PC-3 (cell line): ENCODE data around the gene KCNH1. TPM values are rescaled to one million over a fixed set of nuclear protein-coding genes. Genes with fewer than 3 reads are reported as not detected.

ENCODE experiments used
- ATAC-seq: fragments of 200-7000 bp; cut with Tn5 transposase; 2 replicates; pipeline ENCODE4 v1.9.1; 2020; ENCODE audit warnings: mild to moderate bottlenecking, moderate library complexity
- BruUV-seq: library from RNA; stranded (reverse); fragments of 400-500 nt; replicated peaks from 2 replicates; lab custom pipeline; 2021; lab: Mats Ljungman, UMichigan
- CTCF ChIA-PET: fragments of 300-600 bp; sonication (Branson Sonifier 250); formaldehyde crosslinking; loops from one replicate; lab custom pipeline; 2022; ENCODE audit warnings: antibody characterized with exemption; lab: Charles Lee
- POLR2A ChIA-PET: fragments of 300-600 bp; sonication (Branson Sonifier 250); formaldehyde crosslinking; loops from one replicate; lab custom pipeline; 2022; ENCODE audit warnings: antibody characterized with exemption; ENCODE audit not compliant: unreplicated experiment; lab: Charles Lee
- DNase-seq: peaks from one replicate; pipeline ENCODE4 v3.0.0-alpha.2; 2015
- H2AFZ ChIP-seq: fragments of 300-600 bp; sonication (generic); 2 replicates; pipeline ENCODE4 v1.6.0; 2016; ENCODE audit warnings: antibody characterized with exemption, low read length
- H3F3A ChIP-seq: fragments of 300-600 bp; sonication (generic); one replicate; pipeline ENCODE4 v1.6.0; 2017; ENCODE audit warnings: antibody characterized with exemption, low read length, control low read depth, mild to moderate bottlenecking; ENCODE audit not compliant: unreplicated experiment
- H3K27ac ChIP-seq: fragments of 300-600 bp; sonication (generic); 2 replicates; pipeline ENCODE4 v1.5.1; 2016; ENCODE audit warnings: mild to moderate bottlenecking, low read length
- H3K27me3 ChIP-seq: fragments of 300-600 bp; sonication (generic); 2 replicates; pipeline ENCODE4 v1.6.1; 2016; ENCODE audit warnings: low read length, mixed read lengths
- H3K36me3 ChIP-seq: fragments of 300-600 bp; sonication (generic); 2 replicates; pipeline ENCODE4 v1.6.1; 2016; ENCODE audit warnings: low read depth, mixed run types, low read length, mixed read lengths
- H3K4me1 ChIP-seq: fragments of 300-600 bp; sonication (generic); 2 replicates; pipeline ENCODE4 v1.5.1; 2016; ENCODE audit warnings: low read length; ENCODE audit not compliant: insufficient read depth
- H3K4me2 ChIP-seq: fragments of 300-600 bp; sonication (generic); 2 replicates; pipeline ENCODE4 v1.6.0; 2016; ENCODE audit warnings: low read length
- H3K4me3 ChIP-seq: fragments of 300-600 bp; sonication (generic); 2 replicates; pipeline ENCODE4 v1.5.1; 2016; ENCODE audit warnings: mild to moderate bottlenecking, low read length, mixed read lengths
- H3K79me2 ChIP-seq: fragments of 300-600 bp; sonication (generic); 2 replicates; pipeline ENCODE4 v1.6.1; 2017; ENCODE audit warnings: low read length, mixed read lengths
- H3K9ac ChIP-seq: fragments of 300-600 bp; sonication (generic); 2 replicates; pipeline ENCODE4 v1.6.0; 2016; ENCODE audit warnings: mild to moderate bottlenecking, low read length
- H3K9me2 ChIP-seq: fragments of 300-600 bp; sonication (generic); replicated peaks from 2 replicates; pipeline ENCODE4 v1.6.1; 2016; ENCODE audit warnings: mixed run types, low read length, mixed read lengths
- H3K9me3 ChIP-seq: fragments of 300-600 bp; sonication (generic); 2 replicates; pipeline ENCODE4 v1.6.1; 2016; ENCODE audit warnings: low read length, mixed read lengths
- H4K20me1 ChIP-seq: fragments of 300-600 bp; sonication (generic); 2 replicates; pipeline ENCODE4 v1.6.1; 2016; ENCODE audit warnings: low read length, mixed read lengths
- CTCF ChIP-seq: fragments of 300-600 bp; sonication (generic); conservative IDR thresholded peaks from 2 replicates; pipeline ENCODE4 v1.5.1; 2017; ENCODE audit warnings: antibody characterized with exemption, low read depth, mild to moderate bottlenecking, low read length
- EZH2 ChIP-seq: fragments of 300-600 bp; sonication (generic); IDR thresholded peaks from one replicate; pipeline ENCODE4 v1.6.1; 2017; ENCODE audit warnings: antibody characterized with exemption, mild to moderate bottlenecking, low read length; ENCODE audit not compliant: unreplicated experiment
- EZH2phosphoT487 ChIP-seq: fragments of 300-600 bp; sonication (generic); IDR thresholded peaks from 2 replicates; pipeline ENCODE4 v1.6.1; 2018; ENCODE audit warnings: mild to moderate bottlenecking, antibody characterized with exemption, low read length, borderline replicate concordance
- intact Hi-C: fragments of 100-400 bp; cut with micrococcal nuclease; formaldehyde crosslinking; loops from 2 replicates; pipeline ENCODE4 v1.9.0; 2023
- total RNA-seq: library from RNA; depleted of rRNA; stranded (reverse); fragments of >200 nt; gene quantifications from 2 replicates; pipeline ENCODE4 v1.2.3, GENCODE V29; 2014

Gene KCNH1
- total RNA-seq, 1 experiment from 2014 or later, result not detected

- ChIA-PET CTCF (no interaction called here), POLR2A (no interaction called here)
- no peak for ATAC-seq
- Histone ChIP-seq H3K27me3 (peaks cover 24% of the 10 kb centered on the region), H3K9ac (no peak overlapping the region), H3K79me2 (no peaks in the 10 kb centered on the region), H3K4me1 (no peaks in the 10 kb centered on the region), H3K9me2 (no peaks in the 10 kb centered on the region), H3K4me2 (no peak overlapping the region), H3K36me3 (no peaks in the 10 kb centered on the region), H4K20me1 (no peaks in the 10 kb centered on the region), H2AFZ (no peak overlapping the region), H3F3A (no peaks in the 10 kb centered on the region), H3K4me3 (no peak overlapping the region), H3K9me3 (no peaks in the 10 kb centered on the region), H3K27ac (no peak overlapping the region)
- intact Hi-C loops, result no loop called here
- TF ChIP-seq CTCF (no peak), EZH2 (no peak), EZH2phosphoT487 (no peak)
- BruUV-seq, result no TSS peak
- DNase-seq, result no peak
These were observed 212.9 kb downstream of the KCNH1 start for GRCh38 chr1:210920716-210921694.

- no peak overlapping the region for H3K4me2 ChIP-seq
These were observed 213.7 kb downstream of the KCNH1 start for GRCh38 chr1:210920258-210920657.

More at GRCh38 chr1:210920258-210920657, 213.7 kb downstream of the KCNH1 start:
- no peak overlapping the region for H3K9ac ChIP-seq
- H3K9me2 ChIP-seq, result no peaks in the 10 kb centered on the region
- DNase-seq (no peak), ATAC-seq (no peak)
- no peaks in the 10 kb centered on the region for H3K4me1 ChIP-seq
- H4K20me1 ChIP-seq, result no peaks in the 10 kb centered on the region
- no peaks in the 10 kb centered on the region for H3K79me2 ChIP-seq
- no TSS peak for BruUV-seq
- no peak overlapping the region for H3K27ac ChIP-seq
- H3K27me3 ChIP-seq, result peaks cover 24% of the 10 kb centered on the region
- no peaks in the 10 kb centered on the region for H3F3A ChIP-seq
- POLR2A ChIA-PET, result no interaction called here
- CTCF ChIA-PET, result no interaction called here
- intact Hi-C loops, result no loop called here
- no peaks in the 10 kb centered on the region for H3K36me3 ChIP-seq
- H3K4me3 ChIP-seq, result no peak overlapping the region
- TF ChIP-seq EZH2 (no peak), CTCF (no peak), EZH2phosphoT487 (no peak)
- no peak overlapping the region for H2AFZ ChIP-seq
- no peaks in the 10 kb centered on the region for H3K9me3 ChIP-seq
